Measurements from ENCODE around the gene KCTD13.

The KCTD13 gene

GRCh38 chr16:29894352-29894751 lies 31.7 kb downstream of the KCTD13 start:
- no peak for DNase-seq
- H3K36me3 ChIP-seq (replicated peaks; ENCODE audit: insufficient read depth, low read length) = no peaks in the 10 kb centered on the region
- H3K27me3 ChIP-seq (replicated peaks; ENCODE audit: insufficient read depth, low read length) = peaks cover 48% of the 10 kb centered on the region
- H4K20me1 ChIP-seq (ENCODE audit: insufficient read depth, low read length) = no peaks in the 10 kb centered on the region
- H3K9me2 ChIP-seq (replicated peaks; ENCODE audit: insufficient read depth, low read length) = no peaks in the 10 kb centered on the region
- H3K27ac ChIP-seq (ENCODE audit: low read length) = no peak overlapping the region
- H3K79me2 ChIP-seq (ENCODE audit: low read length) = no peaks in the 10 kb centered on the region
- H3K9me3 ChIP-seq (replicated peaks; ENCODE audit: insufficient read depth, low read length) = no peaks in the 10 kb centered on the region
- H3F3A ChIP-seq (ENCODE audit: insufficient read depth, low read length) = no peaks in the 10 kb centered on the region
- H3K4me2 ChIP-seq (ENCODE audit: low read depth, low read length) = no peak overlapping the region
- no peak for TF ChIP-seq EZH2phosphoT487 (IDR thresholded peaks at IDR 0.05; ENCODE audit: low read length)
- no peak for TF ChIP-seq CTCF (IDR thresholded peaks at IDR 0.05; ENCODE audit: low read length)
- no peak for TF ChIP-seq EZH2 (optimal IDR thresholded peaks at IDR 0.05; ENCODE audit: low read depth, low read length)
- H3K4me3 ChIP-seq (ENCODE audit: low read length) = no peak overlapping the region
- H3K4me1 ChIP-seq (ENCODE audit: low read length) = no peaks in the 10 kb centered on the region
- H3K9ac ChIP-seq (ENCODE audit: low read length) = no peak overlapping the region
- H2AFZ ChIP-seq (ENCODE audit: low read length) = no peak overlapping the region

DNA sequence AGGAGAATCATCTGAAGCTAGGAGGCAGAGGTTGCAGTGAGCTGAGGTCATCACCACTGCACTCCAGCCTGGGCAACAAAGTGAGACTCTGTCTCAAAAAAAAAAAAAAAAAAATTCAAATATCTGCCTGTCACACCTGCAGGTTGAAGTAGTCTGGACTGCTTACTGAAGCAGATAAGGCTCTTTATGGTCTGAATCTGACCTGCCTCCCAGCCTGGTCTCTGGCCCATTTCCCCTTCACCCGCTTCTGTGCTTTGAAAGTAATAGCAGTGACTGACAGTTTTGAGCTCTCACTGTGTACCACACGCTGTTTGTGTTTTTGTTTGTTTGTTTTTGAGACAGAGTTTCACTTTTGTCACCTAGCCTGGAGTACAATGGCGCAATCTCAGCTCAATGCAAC lies 32.5 kb downstream of the KCTD13 start:
- H3K9me3 ChIP-seq (replicated peaks; ENCODE audit: insufficient read depth, low read length) = no peaks in the 10 kb centered on the region
- H3K9me2 ChIP-seq (replicated peaks; ENCODE audit: insufficient read depth, low read length) = no peaks in the 10 kb centered on the region
- TF ChIP-seq CTCF (IDR thresholded peaks at IDR 0.05; ENCODE audit: low read length) = no peak
- TF ChIP-seq EZH2 (optimal IDR thresholded peaks at IDR 0.05; ENCODE audit: low read depth, low read length) = no peak
- no peak for TF ChIP-seq EZH2phosphoT487 (IDR thresholded peaks at IDR 0.05; ENCODE audit: low read length)
- no peak overlapping the region for H3K4me2 ChIP-seq (ENCODE audit: low read depth, low read length)
- H3K4me3 ChIP-seq (ENCODE audit: low read length) = no peak overlapping the region
- H3K4me1 ChIP-seq (ENCODE audit: low read length) = no peaks in the 10 kb centered on the region
- H4K20me1 ChIP-seq (ENCODE audit: insufficient read depth, low read length) = no peaks in the 10 kb centered on the region
- no peaks in the 10 kb centered on the region for H3F3A ChIP-seq (ENCODE audit: insufficient read depth, low read length)
- DNase-seq = no peak
- H2AFZ ChIP-seq (ENCODE audit: low read length) = no peak overlapping the region
- peaks cover 43% of the 10 kb centered on the region for H3K27me3 ChIP-seq (replicated peaks; ENCODE audit: insufficient read depth, low read length)
- H3K9ac ChIP-seq (ENCODE audit: low read length) = no peak overlapping the region
- H3K79me2 ChIP-seq (ENCODE audit: low read length) = no peaks in the 10 kb centered on the region
- no peaks in the 10 kb centered on the region for H3K36me3 ChIP-seq (replicated peaks; ENCODE audit: insufficient read depth, low read length)
- H3K27ac ChIP-seq (ENCODE audit: low read length) = no peak overlapping the region

GRCh38 chr16:29892458-29892813 lies 33.6 kb downstream of the KCTD13 start:
- no peaks in the 10 kb centered on the region for H3K9me3 ChIP-seq (replicated peaks; ENCODE audit: insufficient read depth, low read length)
- no peaks in the 10 kb centered on the region for H3K9me2 ChIP-seq (replicated peaks; ENCODE audit: insufficient read depth, low read length)
- DNase-seq = no peak
- no peak overlapping the region for H3K4me3 ChIP-seq (ENCODE audit: low read length)
- no peaks in the 10 kb centered on the region for H3K36me3 ChIP-seq (replicated peaks; ENCODE audit: insufficient read depth, low read length)
- no peaks in the 10 kb centered on the region for H3K4me1 ChIP-seq (ENCODE audit: low read length)
- H3F3A ChIP-seq (ENCODE audit: insufficient read depth, low read length) = no peaks in the 10 kb centered on the region
- peaks cover 43% of the 10 kb centered on the region for H3K27me3 ChIP-seq (replicated peaks; ENCODE audit: insufficient read depth, low read length)
- no peak overlapping the region for H2AFZ ChIP-seq (ENCODE audit: low read length)
- TF ChIP-seq EZH2phosphoT487 (IDR thresholded peaks at IDR 0.05; ENCODE audit: low read length) (no peak), EZH2 (optimal IDR thresholded peaks at IDR 0.05; ENCODE audit: low read depth, low read length) (no peak), CTCF (IDR thresholded peaks at IDR 0.05; ENCODE audit: low read length) (no peak)
- no peak overlapping the region for H3K27ac ChIP-seq (ENCODE audit: low read length)
- H3K79me2 ChIP-seq (ENCODE audit: low read length) = no peaks in the 10 kb centered on the region
- H4K20me1 ChIP-seq (ENCODE audit: insufficient read depth, low read length) = no peaks in the 10 kb centered on the region
- H3K4me2 ChIP-seq (ENCODE audit: low read depth, low read length) = no peak overlapping the region
- no peak overlapping the region for H3K9ac ChIP-seq (ENCODE audit: low read length)

All from MM.1S (cell line).